H1 (cell line): ENCODE results near the gene FGD4. TPM values are rescaled to one million over a fixed set of nuclear protein-coding genes. Genes with fewer than 3 reads are reported as not detected.

Experiments
- CTCF ChIA-PET: fragments of 300-600 bp; sonication (Branson Sonifier 250); formaldehyde crosslinking; loops from one replicate; lab custom pipeline; 2021; ENCODE audit not compliant: partially characterized antibody; lab: Charles Lee
- POLR2A ChIA-PET: fragments of 300-600 bp; sonication (Branson Sonifier 250); formaldehyde crosslinking; loops from one replicate; lab custom pipeline; 2021; ENCODE audit warnings: inconsistent platforms; ENCODE audit not compliant: partially characterized antibody; lab: Charles Lee
- DNase-seq, 2 experiments: peaks; one replicate each; pipeline versions ENCODE4 v3.0.0 to v3.0.0-alpha.2; 2010 to 2022; ENCODE audit warnings: low spot score in 2 of 2, low read depth in 1 of 2, mixed read lengths in 1 of 2
- FAIRE-seq: peaks from 2 replicates; lab custom pipeline; 2011; peaks lifted over from hg19 to GRCh38; lab: Jason Lieb, UNC
- H2AFZ ChIP-seq: 2 replicates; pipeline ENCODE4 v1.8.1; 2012; ENCODE audit warnings: low read length, inconsistent platforms
- H2AK5ac ChIP-seq: 2 replicates; pipeline ENCODE4 v1.6.1; 2013; ENCODE audit warnings: low read depth, low read length
- H2BK120ac ChIP-seq: replicated peaks from 2 replicates; pipeline ENCODE3; 2013; ENCODE audit warnings: low read depth, low read length, inconsistent platforms
- H2BK12ac ChIP-seq: 2 replicates; pipeline ENCODE4 v1.6.1; 2013; ENCODE audit warnings: low read depth, low read length
- H2BK15ac ChIP-seq: 2 replicates; pipeline ENCODE4 v1.6.1; 2013; ENCODE audit warnings: low read length
- H2BK20ac ChIP-seq: 2 replicates; pipeline ENCODE4 v1.6.1; 2013; ENCODE audit warnings: low read length
- H2BK5ac ChIP-seq: 2 replicates; pipeline ENCODE4 v1.6.1; 2013; ENCODE audit warnings: low read depth, low read length
- H3K14ac ChIP-seq: 2 replicates; pipeline ENCODE4 v1.6.1; 2013; ENCODE audit warnings: inconsistent platforms; ENCODE audit not compliant: insufficient read length
- H3K18ac ChIP-seq: 2 replicates; pipeline ENCODE4 v1.6.1; 2013; ENCODE audit warnings: low read length; ENCODE audit errors: extremely low read depth
- H3K23ac ChIP-seq: 2 replicates; pipeline ENCODE4 v1.6.1; 2013; ENCODE audit warnings: inconsistent platforms; ENCODE audit not compliant: insufficient read length
- H3K23me2 ChIP-seq: 2 replicates; pipeline ENCODE4 v1.6.1; 2013; ENCODE audit warnings: low read depth, low read length
- H3K27ac ChIP-seq: 2 replicates; pipeline ENCODE4 v1.6.1; 2011; ENCODE audit warnings: low read depth, low read length, inconsistent platforms
- H3K27me3 ChIP-seq, 4 experiments: replicated peaks in 1 of 4; 1 replicate in 1 of 4; 2 replicates in 3 of 4; pipeline versions ENCODE4 v1.6.1 to v1.8.1; 2011 to 2013; ENCODE audit warnings: low read length in 3 of 4, mild to moderate bottlenecking in 3 of 4, inconsistent platforms in 2 of 4, mixed read lengths in 2 of 4, moderate library complexity in 1 of 4; ENCODE audit not compliant: control insufficient read depth in 3 of 4, insufficient read depth in 3 of 4; ENCODE audit errors: extremely low read depth in 1 of 4
- H3K36me3 ChIP-seq, 4 experiments: 2 replicates each; pipeline versions ENCODE4 v1.6.1 to v1.8.1; 2011 to 2013; ENCODE audit warnings: mild to moderate bottlenecking in 4 of 4, low read length in 3 of 4, moderate library complexity in 2 of 4, control low read depth in 1 of 4, inconsistent platforms in 1 of 4; ENCODE audit not compliant: insufficient read depth in 4 of 4, control insufficient read depth in 2 of 4
- H3K4ac ChIP-seq: replicated peaks from 2 replicates; pipeline ENCODE3; 2013; ENCODE audit warnings: low read length, low read depth, mixed read lengths, inconsistent platforms; ENCODE audit not compliant: insufficient read length
- H3K4me1 ChIP-seq, 4 experiments: replicated peaks in 1 of 4; 1 replicate in 1 of 4; 2 replicates in 3 of 4; pipeline versions ENCODE4 v1.6.1 to v1.8.1; 2011 to 2013; ENCODE audit warnings: low read length in 3 of 4, inconsistent platforms in 2 of 4, mixed read lengths in 1 of 4; ENCODE audit not compliant: insufficient read depth in 4 of 4, control insufficient read depth in 3 of 4
- H3K4me2 ChIP-seq, 2 experiments: 2 replicates each; pipeline versions ENCODE4 v1.6.1 to v1.8.1; 2011 to 2013; ENCODE audit warnings: low read depth in 2 of 2, low read length in 2 of 2, control low read depth in 1 of 2, inconsistent platforms in 1 of 2, mild to moderate bottlenecking in 1 of 2; ENCODE audit not compliant: insufficient read depth in 1 of 2
- H3K4me3 ChIP-seq, 4 experiments: fragments of 200-600, 300-600 bp in 1 of 4; sonication (generic), shearing (Covaris generic), sonication (Bioruptor Twin) in 1 of 4; 2 replicates each; pipeline versions ENCODE4 v1.5.1 to v1.8.1; 2011 to 2016; ENCODE audit warnings: low read length in 4 of 4, low read depth in 3 of 4, control low read depth in 2 of 4, inconsistent platforms in 2 of 4, mild to moderate bottlenecking in 2 of 4, mixed read lengths in 1 of 4, moderate library complexity in 1 of 4; ENCODE audit not compliant: insufficient read depth in 2 of 4; ENCODE audit errors: extremely low read depth in 1 of 4
- H3K56ac ChIP-seq: replicated peaks from 2 replicates; pipeline ENCODE3; 2013; ENCODE audit warnings: low read depth, mild to moderate bottlenecking, mixed read lengths, low read length, inconsistent platforms; ENCODE audit not compliant: insufficient read length
- H3K79me1 ChIP-seq: 2 replicates; pipeline ENCODE4 v1.6.1; 2013; ENCODE audit warnings: low read depth, low read length, control low read depth
- H3K79me2 ChIP-seq, 2 experiments: 2 replicates each; pipeline versions ENCODE4 v1.6.1 to v1.8.1; 2012 to 2013; ENCODE audit warnings: low read length in 2 of 2, mild to moderate bottlenecking in 2 of 2, inconsistent platforms in 1 of 2; ENCODE audit not compliant: insufficient read depth in 2 of 2, control insufficient read depth in 1 of 2
- H3K9ac ChIP-seq, 4 experiments: replicated peaks in 1 of 4; 1 replicate in 1 of 4; 2 replicates in 3 of 4; pipeline versions ENCODE4 v1.6.1 to v1.8.1; 2011 to 2013; ENCODE audit warnings: low read depth in 3 of 4, low read length in 3 of 4, control low read depth in 2 of 4, mild to moderate bottlenecking in 2 of 4, moderate library complexity in 2 of 4, inconsistent platforms in 1 of 4; ENCODE audit errors: extremely low read depth in 1 of 4
- H3K9me3 ChIP-seq, 2 experiments: 2 replicates each; pipeline versions ENCODE4 v1.6.1 to v1.8.1; 2012 to 2013; ENCODE audit warnings: mild to moderate bottlenecking in 2 of 2, moderate library complexity in 2 of 2, control low read depth in 1 of 2, inconsistent platforms in 1 of 2, low read depth in 1 of 2, low read length in 1 of 2, mixed read lengths in 1 of 2; ENCODE audit not compliant: insufficient read depth in 2 of 2
- H4K20me1 ChIP-seq, 2 experiments: replicated peaks in 1 of 2; 2 replicates each; pipeline versions ENCODE3 to v1.8.1; 2011 to 2013; ENCODE audit warnings: inconsistent platforms in 2 of 2, low read length in 2 of 2, mild to moderate bottlenecking in 1 of 2; ENCODE audit not compliant: insufficient read depth in 2 of 2, control insufficient read depth in 1 of 2
- H4K5ac ChIP-seq: 2 replicates; pipeline ENCODE4 v1.6.1; 2013; ENCODE audit warnings: low read length, low read depth, mixed read lengths, inconsistent platforms; ENCODE audit not compliant: insufficient read length
- H4K8ac ChIP-seq: 2 replicates; pipeline ENCODE4 v1.8.0; 2013; ENCODE audit warnings: mild to moderate bottlenecking, moderate library complexity, low read length, inconsistent platforms; ENCODE audit not compliant: insufficient read depth; ENCODE audit errors: extremely low read depth
- H4K91ac ChIP-seq: replicated peaks from 2 replicates; pipeline ENCODE3; 2013; ENCODE audit warnings: low read length, mixed read lengths, inconsistent platforms; ENCODE audit not compliant: insufficient read length
- MAFK ChIP-seq: IDR thresholded peaks from 2 replicates; pipeline ENCODE4 v1.6.1; 2012; ENCODE audit warnings: low read depth, mild to moderate bottlenecking, improper control_type of control experiment, low read length
- RAD21 ChIP-seq, 2 experiments: IDR thresholded peaks in 1 of 2; conservative IDR thresholded peaks in 1 of 2; 2 replicates each; pipeline ENCODE4 v1.6.1; 2011; ENCODE audit warnings: low read depth in 2 of 2, low read length in 2 of 2, improper control_type of control experiment in 1 of 2, inconsistent platforms in 1 of 2, mild to moderate bottlenecking in 1 of 2, moderate library complexity in 1 of 2
- RNF2 ChIP-seq: fragments of 200-900, 300-1000 bp; sonication (generic); IDR thresholded peaks from 2 replicates; pipeline ENCODE4 v1.7.1; 2016; ENCODE audit warnings: borderline replicate concordance, low read depth, mild to moderate bottlenecking, antibody characterized with exemption, low read length; ENCODE audit not compliant: poor library complexity, severe bottlenecking; ENCODE audit errors: missing control alignments
- TAF7 ChIP-seq: optimal IDR thresholded peaks from 2 replicates; pipeline ENCODE3; 2011; ENCODE audit warnings: low read depth, mild to moderate bottlenecking, inconsistent platforms, low read length, moderate library complexity, borderline replicate concordance
- WGBS, 2 experiments: shearing (Covaris generic) in 1 of 2; methylation state at CpG; one replicate each; pipeline versions ENCODE4 v1.1.6 to v1.1.7; 2013 to 2015; ENCODE audit warnings: low lambda C conversion rate in 2 of 2, mixed read lengths in 2 of 2, inconsistent platforms in 1 of 2, low coverage in 1 of 2, missing lambda C conversion rate in 1 of 2; ENCODE audit not compliant: insufficient replicate concordance in 2 of 2, insufficient coverage in 1 of 2, insufficient read length in 1 of 2; ENCODE audit errors: extremely low coverage in 1 of 2, missing lambda C conversion rate in 1 of 2; 5-methylcytosine and 5-hydroxymethylcytosine counted together
- polyA plus RNA-seq, 7 experiments: library from polyadenylated mRNA; depleted of rRNA in 3 of 7; stranded (reverse) in 5 of 7; unstranded in 2 of 7; fragments of >200 nt in 5 of 7; fragments of 200-250 nt in 2 of 7; gene quantifications; 1 replicate in 5 of 7; 2 replicates in 1 of 7; 4 replicates in 1 of 7; pipeline versions ENCODE4 v1.2.1 to v1.2.3, GENCODE V29; 2011 to 2013; ENCODE audit warnings: missing spikeins in 2 of 7, mixed read lengths in 2 of 7
- total RNA-seq: library from RNA; stranded (reverse); fragmentation: NEBNext Ultra II Directional; extraction: Animal tissue kit (Norgen Biotek cat#: 25700); gene quantifications from 2 replicates; pipeline ENCODE4 v1.2.1, GENCODE V29; 2021

The FGD4 gene
- total and polyA plus RNA-seq, 2 of the 8 experiments (the other 6 are each of a cell fraction or from before 2014, with no cell fraction given) = 8.5 to 48.2 TPM

- Histone ChIP-seq H2AK5ac (no peak overlapping the region), H3K79me1 (no peaks in the 10 kb centered on the region), H3K79me2 (no peaks in the 10 kb centered on the region), H3K56ac (no peak overlapping the region), H2BK12ac (no peak overlapping the region), H3K18ac (no peak overlapping the region), H3K4me1 (peaks cover 0 to 9% (median 3%) of the 10 kb centered on the region in 4 experiments; a peak in 3 of 7 replicates), H2BK20ac (no peak overlapping the region), H3K36me3 (no peaks in the 10 kb centered on the region), H4K20me1 (no peaks in the 10 kb centered on the region), H2BK120ac (no peak overlapping the region), H3K23ac (no peak overlapping the region), H2BK5ac (no peak overlapping the region), H2AFZ (no peak overlapping the region), H2BK15ac (no peak overlapping the region), H3K14ac (no peak overlapping the region), H3K27ac (no peak overlapping the region), H4K5ac (no peak overlapping the region), H3K4me3 (no peak overlapping the region), H4K91ac (no peak overlapping the region), H3K23me2 (peaks cover 2% of the 10 kb centered on the region; the same call in 1 of the 2 replicates), H4K8ac (no peak overlapping the region), H3K9ac (no peak overlapping the region), H3K4ac (no peak overlapping the region), H3K4me2 (no peak overlapping the region), H3K27me3 (no peaks in the 10 kb centered on the region), H3K9me3 (no peaks in the 10 kb centered on the region)
- DNase-seq (no peak), FAIRE-seq (no peak)
- WGBS, 2 experiments = 98% methylated on average over 4 of the region's 4 CpGs; no CpG with 5 or more reads in 1 of the 2 experiments
- CTCF ChIA-PET = interaction anchor here (0.6 to 3.2 kb wide), 12 partner anchors 10 to 714 kb away, joined by 3 to 19 read pairs (median 4); no protein-coding TSS in a partner anchor
- POLR2A ChIA-PET = interaction anchor here (1.0 kb wide), 1 partner anchor 8 kb away, joined by 3 read pairs; no protein-coding TSS in a partner anchor
- TF ChIP-seq TAF7 = no peak
- peak; percentile 67 for TF ChIP-seq MAFK
- TF ChIP-seq RAD21 (IDR thresholded peaks at IDR 0.05 in 1 of 2, conservative IDR thresholded peaks at IDR 0.05 in 1 of 2; ENCODE audit: low read depth in 2 of 2, low read length in 2 of 2) = no peak
- no peak for TF ChIP-seq RNF2
Observed at GRCh38 chr12:32367381-32367780, 32.0 kb upstream of the FGD4 start.
